Prostate gland (tissue), 2 donors: ENCODE data around the gene CDH24. TPM values are rescaled to one million over a fixed set of nuclear protein-coding genes. Genes with fewer than 3 reads are reported as not detected.

Experiments used
- DNase-seq: peaks from one replicate; pipeline ENCODE4 v3.0.0-alpha.2; 2019; ENCODE audit warnings: low spot score
- H3K27ac ChIP-seq, 2 donors: fragments of 200-600 bp; sonication (generic); 2 replicates each; pipeline ENCODE4 v1.5.1; 2017 to 2019
- H3K27me3 ChIP-seq: fragments of 200-600 bp; sonication (generic); replicated peaks from 2 replicates; pipeline ENCODE4 v1.5.1; 2019; ENCODE audit not compliant: insufficient read depth
- H3K36me3 ChIP-seq, 2 donors: fragments of 200-600 bp; sonication (generic); 1 replicate in 1 of 2; 2 replicates in 1 of 2; pipeline versions ENCODE4 v1.5.1 to v1.8.1; 2017 to 2019
- H3K4me1 ChIP-seq: fragments of 200-600 bp; sonication (generic); replicated peaks from 2 replicates; pipeline ENCODE4 v1.5.1; 2019
- H3K4me3 ChIP-seq, 2 donors: fragments of 200-600 bp; sonication (generic); 2 replicates each; pipeline ENCODE4 v1.5.1; 2017 to 2019
- H3K9me3 ChIP-seq: fragments of 200-600 bp; sonication (generic); 2 replicates; pipeline ENCODE4 v1.5.1; 2017
- POLR2A ChIP-seq: fragments of 450-650 bp; IDR thresholded peaks from one replicate; pipeline ENCODE4 v1.6.1; 2016; ENCODE audit warnings: antibody characterized with exemption, mild to moderate bottlenecking
- POLR2AphosphoS5 ChIP-seq: sonication (generic); formaldehyde crosslinking; IDR thresholded peaks from one replicate; pipeline ENCODE4 v1.6.1; 2017; ENCODE audit warnings: antibody characterized with exemption
- WGBS: methylation state at CpG from one replicate; pipeline ENCODE4 v1.1.5; 2018; 5-methylcytosine and 5-hydroxymethylcytosine counted together
- intact Hi-C: fragments of 100-400 bp; cut with DNase I; formaldehyde crosslinking; loops from one replicate; pipeline ENCODE4 v1.14.2; 2022
- total RNA-seq, 2 donors: library from RNA; depleted of rRNA; stranded (reverse); fragments of >200 nt; gene quantifications; one replicate each; pipeline ENCODE4 v1.1.0, GENCODE V29; 2016
- TF ChIP-seq, protein P1 (sequence below), 4 experiments: fragments of 200-600 bp in 2 of 4; fragments of 450-650 bp in 2 of 4; sonication (generic) in 2 of 4; IDR thresholded peaks; 1 replicate in 3 of 4; 2 replicates in 1 of 4; pipeline ENCODE4 v1.5.1; 2016 to 2019; ENCODE audit warnings: antibody characterized with exemption in 4 of 4, mild to moderate bottlenecking in 2 of 4, moderate library complexity in 2 of 4

Gene CDH24
- total RNA-seq, 2 donors from 2014 or later = 4.0 to 7.2 TPM

DNA sequence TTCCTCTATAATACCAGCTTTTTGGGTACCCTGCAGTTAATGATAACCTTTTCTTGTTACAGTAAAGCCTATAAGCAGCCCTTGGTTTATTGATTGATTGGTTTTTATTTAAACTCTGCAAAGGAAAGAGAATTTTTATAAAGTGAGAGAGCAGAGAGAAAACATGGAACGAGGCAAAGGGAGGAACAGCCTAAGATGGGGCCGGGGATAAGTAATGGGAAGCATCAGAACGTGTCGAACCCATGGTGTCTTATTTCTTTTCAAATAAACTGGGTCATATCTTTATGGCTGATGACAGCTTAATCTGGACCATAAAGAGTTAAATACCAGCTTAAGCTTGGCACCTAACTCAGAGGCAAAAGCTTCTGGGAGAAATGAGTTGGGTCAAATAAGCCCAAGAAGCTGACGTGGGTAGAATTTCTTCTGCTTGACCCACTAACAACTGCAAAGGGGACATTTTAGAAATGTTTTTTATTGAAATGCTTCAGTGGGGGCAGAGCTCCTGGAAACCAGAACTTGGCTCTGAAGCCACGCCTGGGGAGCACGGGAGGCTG is 35.4 kb downstream of the CDH24 start:
- 42% methylated on average over 7 of the region's 7 CpGs for WGBS
- Histone ChIP-seq H3K4me3 (no peak overlapping the region), H3K4me1 (no peaks in the 10 kb centered on the region), H3K36me3 (no peaks in the 10 kb centered on the region), H3K9me3 (no peaks in the 10 kb centered on the region), H3K27me3 (no peaks in the 10 kb centered on the region), H3K27ac (no peak overlapping the region)
- intact Hi-C loops = no loop called here
- TF ChIP-seq, protein P1, sequence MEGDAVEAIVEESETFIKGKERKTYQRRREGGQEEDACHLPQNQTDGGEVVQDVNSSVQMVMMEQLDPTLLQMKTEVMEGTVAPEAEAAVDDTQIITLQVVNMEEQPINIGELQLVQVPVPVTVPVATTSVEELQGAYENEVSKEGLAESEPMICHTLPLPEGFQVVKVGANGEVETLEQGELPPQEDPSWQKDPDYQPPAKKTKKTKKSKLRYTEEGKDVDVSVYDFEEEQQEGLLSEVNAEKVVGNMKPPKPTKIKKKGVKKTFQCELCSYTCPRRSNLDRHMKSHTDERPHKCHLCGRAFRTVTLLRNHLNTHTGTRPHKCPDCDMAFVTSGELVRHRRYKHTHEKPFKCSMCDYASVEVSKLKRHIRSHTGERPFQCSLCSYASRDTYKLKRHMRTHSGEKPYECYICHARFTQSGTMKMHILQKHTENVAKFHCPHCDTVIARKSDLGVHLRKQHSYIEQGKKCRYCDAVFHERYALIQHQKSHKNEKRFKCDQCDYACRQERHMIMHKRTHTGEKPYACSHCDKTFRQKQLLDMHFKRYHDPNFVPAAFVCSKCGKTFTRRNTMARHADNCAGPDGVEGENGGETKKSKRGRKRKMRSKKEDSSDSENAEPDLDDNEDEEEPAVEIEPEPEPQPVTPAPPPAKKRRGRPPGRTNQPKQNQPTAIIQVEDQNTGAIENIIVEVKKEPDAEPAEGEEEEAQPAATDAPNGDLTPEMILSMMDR (IDR thresholded peaks at IDR 0.05) = no peak
- no peak for TF ChIP-seq POLR2A
- no peak for TF ChIP-seq POLR2AphosphoS5
- DNase-seq = no peak

DNA sequence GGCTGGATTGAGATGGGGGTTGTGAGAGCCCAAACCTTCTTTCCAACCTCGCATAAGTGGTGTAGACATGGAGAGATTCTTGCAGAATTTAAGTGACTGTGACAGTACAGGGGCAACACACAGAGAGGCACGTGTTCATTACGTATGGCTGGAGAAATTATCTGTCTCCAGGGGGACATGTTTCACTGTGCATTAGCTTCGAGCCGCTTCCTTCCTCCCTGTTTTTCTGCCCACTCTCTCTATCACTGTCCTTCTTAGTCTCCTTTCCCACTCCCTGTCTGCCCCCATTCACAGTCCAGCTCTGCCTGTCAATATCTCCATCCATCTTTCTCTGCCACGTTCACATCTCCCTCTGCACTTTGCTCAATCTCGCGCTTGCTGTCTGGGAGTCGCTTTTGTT is 35.9 kb downstream of the CDH24 start:
- H3K9me3 ChIP-seq = no peaks in the 10 kb centered on the region
- no peak for DNase-seq
- 65% methylated on average over 9 of the region's 9 CpGs for WGBS
- H3K4me1 ChIP-seq = no peaks in the 10 kb centered on the region
- TF ChIP-seq, protein P1 (IDR thresholded peaks at IDR 0.05) = no peak
- TF ChIP-seq POLR2A (no peak), POLR2AphosphoS5 (no peak)
- H3K36me3 ChIP-seq = no peaks in the 10 kb centered on the region
- no peak overlapping the region for H3K27ac ChIP-seq
- no peak overlapping the region for H3K4me3 ChIP-seq
- H3K27me3 ChIP-seq = no peaks in the 10 kb centered on the region
- intact Hi-C loops = no loop called here

DNA sequence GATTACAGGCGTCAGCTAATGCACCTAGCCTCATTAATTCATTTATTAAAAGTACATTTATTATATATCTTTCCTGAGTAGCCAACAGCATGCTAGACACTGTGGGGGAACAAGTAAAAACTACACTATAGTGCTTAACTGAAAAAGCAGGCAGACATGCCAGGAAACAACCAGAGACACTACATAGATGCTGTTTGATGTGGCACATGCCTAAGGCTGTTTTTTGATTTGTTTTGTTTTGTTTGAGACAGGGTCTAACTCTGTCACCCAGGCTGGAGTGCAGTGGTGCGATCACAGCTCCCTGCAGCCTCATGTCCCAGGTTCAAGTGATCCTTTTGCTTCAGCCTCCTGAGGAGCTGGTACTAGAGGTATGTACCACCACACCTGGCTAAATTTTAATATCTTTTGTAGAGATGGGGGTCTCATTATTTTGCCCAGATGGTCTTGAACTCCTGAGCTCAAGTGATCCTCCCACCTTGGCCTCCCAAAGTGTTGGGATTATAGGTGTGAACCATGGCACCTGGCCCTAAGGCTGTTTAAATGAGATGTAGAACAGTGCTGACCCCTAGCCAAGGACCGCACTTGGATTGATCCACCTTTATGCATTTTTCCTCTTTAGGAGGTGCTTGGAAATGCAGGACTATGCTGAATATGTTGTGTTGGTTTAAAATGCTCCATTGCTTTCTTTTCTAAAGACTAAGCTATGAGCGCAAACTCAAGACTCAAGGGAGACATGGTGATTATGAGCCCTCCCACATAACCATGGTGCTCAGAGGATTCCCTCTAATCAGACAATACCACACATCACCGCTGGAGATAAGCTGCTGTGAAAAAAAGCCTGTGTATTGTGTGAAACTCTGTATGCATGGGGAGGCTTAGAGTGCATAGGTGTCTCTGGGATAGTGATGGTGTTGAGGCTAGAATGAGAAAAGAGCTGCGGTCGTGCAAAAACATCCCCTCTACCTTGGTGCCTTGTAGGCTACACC is 36.9 kb downstream of the CDH24 start:
- intact Hi-C loops = no loop called here
- Histone ChIP-seq H3K27ac (no peak overlapping the region), H3K27me3 (no peaks in the 10 kb centered on the region), H3K4me3 (no peak overlapping the region), H3K36me3 (no peaks in the 10 kb centered on the region), H3K9me3 (no peaks in the 10 kb centered on the region), H3K4me1 (no peaks in the 10 kb centered on the region)
- TF ChIP-seq, protein P1 (IDR thresholded peaks at IDR 0.05) = no peak
- TF ChIP-seq POLR2A (no peak), POLR2AphosphoS5 (no peak)
- 91% methylated on average over 7 of the region's 7 CpGs for WGBS
- DNase-seq = no peak

DNA sequence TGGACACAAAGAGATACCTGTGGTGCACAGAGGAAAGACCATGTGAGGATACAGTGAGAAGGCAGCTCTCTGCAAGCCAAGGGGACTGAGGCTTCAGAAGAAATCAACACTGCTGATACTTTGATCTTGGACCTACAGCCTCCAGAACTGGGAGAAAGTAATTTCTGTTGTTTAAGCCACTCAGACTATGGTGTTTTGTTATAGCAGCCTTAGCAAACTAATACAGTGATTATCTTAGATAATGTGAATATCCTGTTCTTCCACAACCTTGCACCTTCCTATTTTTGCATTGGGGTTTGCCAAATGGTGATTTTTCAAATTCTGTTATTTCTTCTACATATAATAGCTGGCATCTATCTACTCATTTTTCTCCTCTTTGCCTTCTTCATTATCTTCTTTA is 39.2 kb downstream of the CDH24 start:
- Histone ChIP-seq H3K9me3 (no peaks in the 10 kb centered on the region), H3K27ac (no peak overlapping the region), H3K4me3 (no peak overlapping the region), H3K36me3 (no peaks in the 10 kb centered on the region), H3K27me3 (no peaks in the 10 kb centered on the region), H3K4me1 (no peaks in the 10 kb centered on the region)
- DNase-seq = no peak
- intact Hi-C loops = no loop called here
- no peak for TF ChIP-seq POLR2A
- TF ChIP-seq, protein P1 (IDR thresholded peaks at IDR 0.05) = no peak
- TF ChIP-seq POLR2AphosphoS5 = no peak
